Stimulated activated CD4-positive, alpha-beta T cell treated with anti-CD3 and anti-CD28 coated beads, Interleukin-2, amount 100 ng/mL, for 48 hours (primary cell): ENCODE data around the gene NOBOX.
"Not testable (repeated sequence)": the region's sequence is repeated elsewhere in the genome, so short reads cannot be mapped to it uniquely, and the experiment has no call there.

Experiments
- DNase-seq, 2 donors: peaks; one replicate each; pipeline ENCODE4 v3.0.0-alpha.2; 2020

The NOBOX gene

DNA sequence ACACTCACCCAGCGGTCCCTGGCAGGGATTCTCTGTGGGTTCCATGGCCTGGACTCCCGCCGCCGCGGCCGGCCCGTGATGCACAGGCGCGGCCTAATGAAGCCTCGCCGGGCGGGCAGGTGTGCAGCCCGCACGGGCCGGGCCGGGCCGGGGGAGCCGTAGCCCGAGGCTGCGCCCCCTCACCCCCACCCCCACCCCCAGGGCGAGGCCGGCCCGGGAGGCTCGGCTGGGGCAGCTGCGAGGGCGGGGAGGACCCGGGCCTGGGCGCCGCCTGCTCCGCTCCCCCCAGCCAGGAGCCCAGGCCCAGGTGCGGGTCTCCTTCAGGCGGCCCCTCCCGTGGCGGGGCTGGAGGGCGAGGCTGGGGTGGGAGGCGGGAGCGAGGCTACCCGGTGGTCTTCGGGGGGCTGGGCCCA is at the start of gene NOBOX:
Gene NOBOX, minus strand, starts transcription at position 45 of the 413 bp plus-strand sequence.
- DNase-seq: no peak

DNA sequence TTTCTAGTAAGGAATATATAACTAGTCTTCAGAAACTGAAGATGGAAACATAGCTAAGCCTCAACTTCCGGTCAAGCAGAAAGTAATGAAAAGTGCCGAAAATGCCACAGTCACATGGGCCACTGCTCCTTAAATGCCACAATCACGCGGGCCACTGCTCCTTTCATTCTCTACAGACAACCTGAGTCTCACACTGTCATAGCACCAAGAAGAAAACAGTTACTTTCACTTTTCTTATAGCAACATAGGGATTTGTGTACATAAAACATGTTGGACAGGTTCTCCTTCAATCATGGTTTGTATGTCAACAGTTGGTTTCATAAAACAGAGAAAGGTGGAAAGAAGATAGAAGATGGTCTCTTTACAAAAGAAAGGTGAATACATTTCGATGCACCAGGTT is 48.6 kb upstream of the NOBOX start:
- DNase-seq: no peak

DNA sequence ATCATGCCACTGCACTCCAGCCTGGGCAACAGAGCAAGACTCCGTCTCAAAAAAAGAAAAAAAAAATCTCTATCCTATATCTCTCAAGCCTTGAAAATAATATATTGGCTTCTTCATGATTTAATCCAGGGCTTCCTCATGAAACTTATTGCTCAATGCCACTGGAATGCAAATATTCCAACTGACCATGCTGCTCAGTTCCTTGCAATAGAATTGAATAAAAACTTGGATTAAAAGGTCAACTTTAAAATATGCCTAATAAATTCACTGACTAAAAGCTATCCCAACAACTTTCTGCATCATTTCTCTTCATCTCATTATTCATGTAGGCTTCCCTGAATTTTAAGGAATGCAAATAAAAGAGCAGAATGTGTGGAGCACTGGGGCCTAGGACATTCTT is 42.1 kb upstream of the NOBOX start:
- no peak for DNase-seq

GRCh38 chr7:144439717-144440205 is 36.3 kb upstream of the NOBOX start:
- DNase-seq: no peak

DNA sequence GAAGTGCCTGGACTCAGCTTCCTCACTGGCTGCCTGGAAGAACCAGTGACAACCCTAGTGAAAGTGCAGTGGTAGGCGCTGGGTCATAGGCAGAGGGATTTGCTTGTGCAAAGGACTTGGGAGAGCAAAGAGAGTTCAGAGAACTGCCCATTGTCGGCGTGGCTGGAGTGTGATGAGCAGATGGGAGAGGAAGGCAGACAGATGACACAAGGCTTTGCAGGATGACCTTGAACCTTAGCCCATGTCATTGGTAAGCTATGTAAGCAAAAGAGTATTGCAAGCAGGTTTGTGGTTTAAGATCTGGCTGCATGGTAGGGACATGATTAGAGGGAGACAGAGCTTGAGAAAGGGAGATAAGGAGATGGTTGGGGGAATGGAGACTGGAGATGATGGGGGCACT is 35.3 kb upstream of the NOBOX start:
- no peak for DNase-seq

DNA sequence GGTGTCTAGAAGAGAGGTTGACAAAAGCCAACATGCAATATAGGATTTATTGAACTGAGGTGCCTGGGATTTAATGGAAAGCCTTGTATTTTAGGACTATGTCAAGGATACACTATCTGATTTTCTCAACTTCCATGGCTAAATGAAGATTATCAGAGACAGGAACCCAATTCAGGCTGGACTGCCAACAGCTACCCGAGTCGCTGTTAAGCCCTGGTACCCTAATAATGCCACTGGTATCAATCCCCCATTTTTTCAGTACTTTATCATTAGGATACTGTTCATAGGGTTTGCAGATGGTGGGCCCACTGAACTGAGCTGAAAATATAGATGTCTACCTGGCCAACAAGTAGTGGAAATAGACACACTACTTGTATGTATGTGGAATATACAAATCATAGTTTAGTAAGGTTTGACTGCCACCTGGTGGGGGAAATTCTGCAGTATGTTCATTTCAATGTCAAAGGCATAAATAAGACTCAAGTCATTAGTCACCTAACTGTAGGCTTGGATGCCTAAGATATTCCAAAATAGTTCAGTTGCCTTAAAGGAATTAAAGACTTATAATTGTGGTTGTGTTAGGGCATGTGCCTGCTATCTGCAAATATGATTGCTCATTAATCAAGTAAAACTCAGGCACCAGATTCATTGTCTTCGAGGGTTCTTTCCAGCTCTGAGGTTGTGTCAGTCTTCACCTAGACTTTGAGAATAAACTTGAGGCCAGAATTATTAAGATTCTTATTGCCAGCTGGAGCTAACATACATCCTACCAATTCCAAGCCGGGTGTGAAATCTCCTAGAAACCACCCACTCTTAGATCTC is 34.1 kb upstream of the NOBOX start:
- peak; percentile 46 to 50 for DNase-seq

- DNase-seq: no peak
Measured at GRCh38 chr7:144436500-144436899, 33.0 kb upstream of the NOBOX start.

DNA sequence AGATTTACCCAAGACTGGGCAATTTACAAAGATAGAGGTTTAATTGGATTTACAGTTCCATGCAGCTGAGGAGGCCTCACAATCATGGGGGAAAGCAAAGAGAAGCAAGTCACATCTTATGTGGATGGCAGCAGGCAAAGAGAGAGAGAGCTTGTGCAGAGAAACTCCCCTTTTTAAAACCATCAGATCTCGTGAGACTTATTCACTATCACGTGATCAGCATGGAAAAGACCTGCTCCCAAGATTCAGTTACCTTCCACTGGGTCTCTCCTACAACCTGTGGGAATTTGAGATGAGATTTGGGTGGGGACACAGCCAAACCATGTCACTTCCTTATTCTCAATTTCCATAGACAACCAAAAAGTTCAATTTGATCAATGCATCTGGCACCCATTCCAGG is 24.9 kb upstream of the NOBOX start:
- no peak for DNase-seq

GRCh38 chr7:144427539-144427938 is 24.0 kb upstream of the NOBOX start:
- DNase-seq: not testable (repeated sequence)

- not testable (repeated sequence) for DNase-seq
Measured at GRCh38 chr7:144418931-144419330, 15.4 kb upstream of the NOBOX start.

DNA sequence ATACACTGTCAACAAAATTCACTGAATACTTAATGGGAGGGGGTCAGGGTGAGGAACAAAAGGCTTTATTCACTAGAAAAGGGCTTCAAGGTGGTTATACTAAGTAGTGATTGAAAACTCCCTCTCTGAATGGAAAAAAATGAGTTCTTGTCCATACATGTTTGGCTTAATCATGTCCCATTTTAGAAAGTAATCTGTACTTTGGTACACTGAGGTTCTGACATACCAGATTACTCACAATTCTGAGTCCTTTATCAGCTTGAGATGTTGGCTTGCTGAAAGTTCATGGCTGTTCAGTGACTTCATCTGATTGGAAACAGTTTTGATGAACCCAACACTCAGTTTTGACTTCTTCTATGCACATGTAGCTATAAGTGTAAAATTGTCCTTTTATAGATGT is 12.8 kb upstream of the NOBOX start:
- DNase-seq: no peak

DNA sequence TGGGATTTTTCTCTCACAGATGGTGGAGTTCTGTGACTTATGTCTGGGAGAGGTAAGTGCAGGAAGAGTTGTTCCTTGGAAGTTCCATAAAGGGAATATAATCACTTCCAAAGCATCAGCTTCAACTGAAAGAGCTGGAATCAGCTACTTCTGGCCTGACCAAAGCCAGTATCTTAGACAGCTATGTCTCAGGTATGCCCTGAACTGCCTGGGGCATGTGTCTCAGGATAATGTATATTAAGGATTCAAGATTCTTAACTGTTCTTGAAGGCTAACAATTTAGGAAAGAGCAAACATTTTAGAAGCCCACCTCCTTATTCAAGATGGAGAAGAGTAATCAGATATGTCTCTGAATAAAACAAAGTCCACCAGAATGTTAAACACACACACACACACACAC is 12.4 kb upstream of the NOBOX start:
- no peak for DNase-seq

DNA sequence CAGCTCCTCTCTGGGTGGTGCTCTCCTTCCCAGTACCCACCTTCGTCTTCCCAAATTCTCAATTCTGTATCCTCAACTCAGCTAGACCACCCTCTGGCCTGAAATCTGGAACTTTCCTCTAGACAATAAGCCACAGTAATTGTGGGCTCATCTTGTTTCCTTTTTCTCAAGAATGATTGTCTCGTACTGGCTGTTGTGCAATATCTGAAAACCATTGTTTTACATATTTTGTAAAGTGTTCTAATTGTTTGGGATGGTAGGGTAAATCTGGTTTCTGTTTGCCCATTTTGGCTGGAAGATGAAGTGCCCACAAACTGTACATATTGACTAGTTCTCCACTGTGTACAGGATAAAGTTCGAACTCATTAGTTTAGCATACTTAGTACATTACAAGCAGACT is 11.3 kb upstream of the NOBOX start:
- DNase-seq: no peak

- no peak for DNase-seq
Measured at GRCh38 chr7:144410441-144410840, 6.9 kb upstream of the NOBOX start.

- DNase-seq: no peak
Measured at GRCh38 chr7:144408121-144408520, 4.6 kb upstream of the NOBOX start.

DNA sequence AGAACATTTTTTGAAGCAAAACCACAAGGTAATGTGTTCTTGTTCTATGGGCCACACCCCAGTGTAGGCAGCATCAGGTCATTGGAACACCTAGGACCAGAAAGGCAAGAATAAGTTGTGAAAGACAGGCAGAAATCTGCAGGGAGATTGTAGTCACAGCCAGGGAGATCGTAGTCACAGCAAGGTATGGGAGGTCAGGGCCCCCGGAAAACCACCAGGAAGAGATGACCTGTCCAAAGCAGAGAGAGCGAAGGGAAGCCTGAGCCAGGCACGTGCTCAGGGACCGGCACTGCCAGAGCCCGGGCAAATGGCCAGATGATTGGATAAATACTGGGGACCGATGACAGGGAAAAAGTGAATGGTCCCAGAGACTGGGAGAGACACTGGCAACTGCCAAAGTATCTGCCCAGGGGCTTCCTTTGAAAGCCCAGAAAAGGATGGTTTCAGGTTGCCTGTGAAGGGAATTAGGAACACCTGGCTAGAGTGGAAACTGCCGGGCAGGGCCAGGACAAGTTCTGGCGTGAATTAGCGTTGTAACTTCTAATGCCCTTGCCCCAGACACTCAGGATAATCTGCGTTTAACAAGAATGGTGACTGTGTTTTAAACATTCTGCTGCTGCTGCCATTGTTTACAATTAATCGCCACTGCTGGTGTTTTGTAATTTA is 3.9 kb upstream of the NOBOX start:
- no peak for DNase-seq

GRCh38 chr7:144404946-144405345 is 1.5 kb upstream of the NOBOX start:
- no peak for DNase-seq

DNA sequence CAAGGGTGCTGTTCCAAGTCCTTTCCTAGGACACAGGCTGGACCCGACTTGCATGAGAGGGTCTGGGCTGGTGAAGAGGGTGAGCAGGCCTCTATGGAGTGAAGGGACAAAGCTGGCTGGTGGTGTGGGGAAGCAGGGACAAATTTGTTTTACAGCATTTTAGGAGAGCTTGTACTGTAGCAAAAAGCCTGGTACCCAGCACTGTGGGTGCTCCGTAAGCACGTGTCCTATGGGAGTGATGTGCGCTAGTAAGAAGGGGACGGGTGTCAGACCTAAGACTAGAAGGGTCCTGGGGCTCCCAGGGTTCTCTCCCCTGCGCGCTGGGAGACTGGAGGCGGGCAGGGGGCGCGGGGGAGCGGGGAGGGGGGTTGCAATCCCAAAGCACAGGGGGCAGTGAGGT is 391 bp downstream of the NOBOX start:
- DNase-seq: no peak

- DNase-seq: no peak
Measured at GRCh38 chr7:144401490-144401889, 2.0 kb downstream of the NOBOX start.

DNA sequence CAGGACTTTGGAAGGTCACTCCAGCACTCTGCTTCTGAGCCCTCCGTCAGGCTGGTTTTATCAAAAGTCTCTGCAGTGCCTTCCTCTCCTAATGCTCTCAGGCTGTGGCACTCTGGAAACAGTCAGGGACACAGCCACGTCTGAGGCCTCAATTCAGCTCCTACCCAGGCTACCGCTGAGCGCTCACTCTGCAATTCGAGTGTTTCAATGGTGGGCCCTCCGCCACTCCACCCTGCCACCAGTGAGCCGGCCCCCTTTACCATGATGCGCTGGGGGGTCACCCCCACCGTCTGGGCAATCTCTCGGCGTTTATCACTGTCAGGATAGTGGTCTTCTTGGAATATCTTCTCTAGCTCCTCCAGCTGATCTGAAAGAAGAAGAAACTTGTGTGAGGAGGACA is 3.5 kb downstream of the NOBOX start:
- no peak for DNase-seq

DNA sequence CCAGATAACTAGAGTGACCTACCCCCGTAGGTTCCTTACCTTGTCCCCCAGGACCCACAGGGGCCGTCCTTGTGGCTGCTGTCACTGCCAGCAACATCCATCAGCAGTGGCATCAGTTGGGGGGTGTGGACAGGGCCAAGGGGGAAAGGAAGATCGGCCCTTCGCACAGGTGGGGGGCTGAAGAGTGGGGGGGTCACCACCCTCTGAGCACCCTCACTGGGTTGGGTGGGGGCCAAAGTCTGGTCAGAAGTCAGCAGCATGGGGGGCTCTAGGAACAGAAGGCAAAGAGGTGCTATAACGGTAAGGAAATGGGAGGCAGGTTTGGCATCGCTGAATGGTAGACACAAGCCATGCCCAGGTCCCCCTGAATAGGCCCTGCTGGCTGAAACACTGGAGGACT is 4.6 kb downstream of the NOBOX start:
- DNase-seq: no peak

- no peak for DNase-seq
Measured at GRCh38 chr7:144398291-144398690, 5.2 kb downstream of the NOBOX start.

GRCh38 chr7:144397086-144397485 is 6.4 kb downstream of the NOBOX start:
- no peak for DNase-seq

GRCh38 chr7:144391823-144392255 is 11.7 kb downstream of the NOBOX start:
- no peak for DNase-seq
